ENCODE data around the gene CTRB2. TPM values are rescaled to one million over a fixed set of nuclear protein-coding genes. Genes with fewer than 3 reads are reported as not detected.
A peak's percentile ranks its signal among the peaks of the same experiment; 100 is the strongest.

CTRB2 gene
- total RNA-seq, 3 donors from 2014 or later, result not detected

DNA sequence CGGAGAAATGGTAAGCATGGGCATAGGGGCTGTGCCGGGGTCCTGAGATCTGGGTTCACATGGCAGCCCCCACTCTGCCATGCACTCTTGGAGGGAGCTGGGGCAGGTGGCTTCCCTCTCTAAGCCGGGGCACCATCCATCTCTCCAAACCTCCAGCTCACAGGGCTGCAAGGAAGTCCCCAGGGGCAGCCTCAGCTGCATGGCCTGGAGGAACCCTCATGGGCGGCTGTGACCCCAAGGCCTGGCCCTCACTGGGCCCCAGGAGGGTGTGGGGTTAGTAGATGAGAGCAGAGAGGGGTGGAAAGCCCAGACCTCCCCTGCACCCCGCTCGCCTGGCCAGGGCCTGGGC, 2.6 kb downstream of the CTRB2 start:
- no peak overlapping the region for H3K4me3 ChIP-seq
- peak in 1 of 2 donors; percentile 22 for DNase-seq (ENCODE audit: low spot score in 2 of 2)
- no peaks in the 10 kb centered on the region for H3K27me3 ChIP-seq
- no peaks in the 10 kb centered on the region for H3K4me1 ChIP-seq
- H3K9me3 ChIP-seq, result no peaks in the 10 kb centered on the region
- TF ChIP-seq, protein P1, sequence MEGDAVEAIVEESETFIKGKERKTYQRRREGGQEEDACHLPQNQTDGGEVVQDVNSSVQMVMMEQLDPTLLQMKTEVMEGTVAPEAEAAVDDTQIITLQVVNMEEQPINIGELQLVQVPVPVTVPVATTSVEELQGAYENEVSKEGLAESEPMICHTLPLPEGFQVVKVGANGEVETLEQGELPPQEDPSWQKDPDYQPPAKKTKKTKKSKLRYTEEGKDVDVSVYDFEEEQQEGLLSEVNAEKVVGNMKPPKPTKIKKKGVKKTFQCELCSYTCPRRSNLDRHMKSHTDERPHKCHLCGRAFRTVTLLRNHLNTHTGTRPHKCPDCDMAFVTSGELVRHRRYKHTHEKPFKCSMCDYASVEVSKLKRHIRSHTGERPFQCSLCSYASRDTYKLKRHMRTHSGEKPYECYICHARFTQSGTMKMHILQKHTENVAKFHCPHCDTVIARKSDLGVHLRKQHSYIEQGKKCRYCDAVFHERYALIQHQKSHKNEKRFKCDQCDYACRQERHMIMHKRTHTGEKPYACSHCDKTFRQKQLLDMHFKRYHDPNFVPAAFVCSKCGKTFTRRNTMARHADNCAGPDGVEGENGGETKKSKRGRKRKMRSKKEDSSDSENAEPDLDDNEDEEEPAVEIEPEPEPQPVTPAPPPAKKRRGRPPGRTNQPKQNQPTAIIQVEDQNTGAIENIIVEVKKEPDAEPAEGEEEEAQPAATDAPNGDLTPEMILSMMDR (IDR thresholded peaks at IDR 0.05), result no peak
- TF ChIP-seq POLR2AphosphoS5 (IDR thresholded peaks at IDR 0.05) (no peak), POLR2A (IDR thresholded peaks at IDR 0.05) (no peak)
- H3K36me3 ChIP-seq, result no peaks in the 10 kb centered on the region
- H3K27ac ChIP-seq, result no peak overlapping the region
- intact Hi-C loops (cut with DNase I; ENCODE audit: low total_unique reads), result loop anchor here (5.0 to 10.0 kb wide), 2 partner anchors 190 to 408 kb away; no protein-coding TSS in a partner anchor

DNA sequence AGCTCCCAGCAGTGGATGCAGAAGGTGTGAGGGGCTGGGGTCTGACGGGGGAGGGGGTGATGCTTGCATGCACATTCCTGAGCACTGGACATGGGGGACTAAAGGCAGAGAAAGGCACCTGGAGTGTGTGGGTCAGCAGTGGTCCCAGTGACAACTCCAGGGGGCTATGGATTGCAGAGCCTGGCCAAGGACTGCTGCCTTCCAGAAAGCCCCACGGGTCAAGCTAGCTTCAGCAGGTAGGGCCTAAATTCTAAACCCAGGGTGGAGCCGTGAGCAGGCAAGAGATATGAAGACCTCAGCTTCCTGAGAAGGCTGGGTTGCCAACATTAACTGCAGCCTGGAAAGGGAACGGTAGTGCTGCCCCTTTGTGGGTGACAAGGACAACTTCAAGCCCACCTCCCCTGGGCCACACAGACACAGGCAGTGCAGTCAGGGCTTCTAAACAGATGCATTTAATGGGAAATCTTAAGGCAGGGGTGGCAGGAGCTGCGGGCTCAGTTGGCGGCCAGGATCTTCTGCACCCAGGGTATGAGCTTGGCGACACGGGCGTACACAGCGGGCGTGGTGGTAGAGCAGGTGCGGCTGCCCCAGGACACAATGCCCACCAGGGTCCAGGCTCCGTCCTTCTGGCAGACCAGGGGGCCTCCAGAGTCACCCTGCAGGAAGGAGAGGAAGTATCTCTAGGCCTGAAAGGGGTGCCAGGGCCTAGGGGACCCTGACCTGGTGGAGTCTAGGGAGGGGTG, 3.1 kb downstream of the CTRB2 start:
- H3K4me3 ChIP-seq, result no peak overlapping the region
- no peak overlapping the region for H3K27ac ChIP-seq
- DNase-seq (ENCODE audit: low spot score in 2 of 2), result peak in 1 of 2 donors; percentile 37
- intact Hi-C loops (cut with DNase I; ENCODE audit: low total_unique reads), result loop anchor here (5.0 to 10.0 kb wide), 2 partner anchors 191 to 408 kb away; no protein-coding TSS in a partner anchor
- H3K27me3 ChIP-seq, result no peaks in the 10 kb centered on the region
- no peaks in the 10 kb centered on the region for H3K4me1 ChIP-seq
- no peaks in the 10 kb centered on the region for H3K36me3 ChIP-seq
- TF ChIP-seq POLR2A (IDR thresholded peaks at IDR 0.05), result no peak
- TF ChIP-seq, protein P1 (IDR thresholded peaks at IDR 0.05), result no peak
- no peak for TF ChIP-seq POLR2AphosphoS5 (IDR thresholded peaks at IDR 0.05)
- no peaks in the 10 kb centered on the region for H3K9me3 ChIP-seq

DNA sequence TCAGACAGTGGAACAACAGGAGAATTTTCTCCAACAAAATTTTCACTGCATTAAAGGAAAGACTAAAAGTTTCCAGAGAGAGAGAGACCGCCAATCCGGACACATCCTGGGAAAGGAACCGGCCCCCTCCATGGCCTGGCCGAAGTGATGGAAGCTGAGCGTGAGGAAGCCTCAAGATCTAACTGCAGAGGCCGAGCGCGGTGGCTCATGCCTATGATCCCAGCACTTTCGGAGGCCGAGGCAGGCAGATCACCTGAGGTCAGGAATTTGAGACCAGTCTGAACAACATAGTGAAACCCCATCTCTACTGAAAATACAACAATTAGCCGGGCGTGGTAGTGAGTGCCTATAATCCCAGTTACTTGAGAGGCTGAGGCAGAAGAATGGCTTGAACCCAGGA, 3.9 kb downstream of the CTRB2 start:
- Histone ChIP-seq H3K36me3 (no peaks in the 10 kb centered on the region), H3K4me1 (no peaks in the 10 kb centered on the region), H3K4me3 (no peak overlapping the region), H3K9me3 (no peaks in the 10 kb centered on the region), H3K27me3 (no peaks in the 10 kb centered on the region), H3K27ac (no peak overlapping the region)
- intact Hi-C loops (cut with DNase I; ENCODE audit: low total_unique reads), result loop anchor here (5.0 to 10.0 kb wide), 2 partner anchors 192 to 409 kb away; no protein-coding TSS in a partner anchor
- TF ChIP-seq POLR2AphosphoS5 (IDR thresholded peaks at IDR 0.05), result no peak
- no peak for DNase-seq (ENCODE audit: low spot score in 2 of 2)

- DNase-seq (ENCODE audit: low spot score in 2 of 2), result peak in 1 of 2 donors; percentile 31
- no peak for TF ChIP-seq POLR2A (IDR thresholded peaks at IDR 0.05)
- TF ChIP-seq POLR2AphosphoS5 (IDR thresholded peaks at IDR 0.05), result no peak
- TF ChIP-seq, protein P1 (IDR thresholded peaks at IDR 0.05), result no peak
- no peaks in the 10 kb centered on the region for H3K9me3 ChIP-seq
- no peaks in the 10 kb centered on the region for H3K27me3 ChIP-seq
- intact Hi-C loops (cut with DNase I; ENCODE audit: low total_unique reads), result loop anchor here (5.0 to 10.0 kb wide), 2 partner anchors 193 to 410 kb away; no protein-coding TSS in a partner anchor
- no peaks in the 10 kb centered on the region for H3K4me1 ChIP-seq
- no peaks in the 10 kb centered on the region for H3K36me3 ChIP-seq
- H3K27ac ChIP-seq, result no peak overlapping the region
- H3K4me3 ChIP-seq, result no peak overlapping the region
Measured at GRCh38 chr16:75202069-75202590, 4.8 kb downstream of the CTRB2 start.

- no peaks in the 10 kb centered on the region for H3K4me1 ChIP-seq
- no peak overlapping the region for H3K4me3 ChIP-seq
- TF ChIP-seq POLR2A (IDR thresholded peaks at IDR 0.05), result no peak
- TF ChIP-seq, protein P1 (IDR thresholded peaks at IDR 0.05), result no peak
- no peak for TF ChIP-seq POLR2AphosphoS5 (IDR thresholded peaks at IDR 0.05)
- DNase-seq (ENCODE audit: low spot score in 2 of 2), result no peak
- no peaks in the 10 kb centered on the region for H3K27me3 ChIP-seq
- intact Hi-C loops (cut with DNase I; ENCODE audit: low total_unique reads), result no loop called here
- no peaks in the 10 kb centered on the region for H3K36me3 ChIP-seq
- no peaks in the 10 kb centered on the region for H3K9me3 ChIP-seq
- H3K27ac ChIP-seq, result no peak overlapping the region
Measured at GRCh38 chr16:75198135-75198600, 8.8 kb downstream of the CTRB2 start.

Measured in breast epithelium (tissue), 4 donors.